Measurements from ENCODE around the gene SNN.

Gene SNN

DNA sequence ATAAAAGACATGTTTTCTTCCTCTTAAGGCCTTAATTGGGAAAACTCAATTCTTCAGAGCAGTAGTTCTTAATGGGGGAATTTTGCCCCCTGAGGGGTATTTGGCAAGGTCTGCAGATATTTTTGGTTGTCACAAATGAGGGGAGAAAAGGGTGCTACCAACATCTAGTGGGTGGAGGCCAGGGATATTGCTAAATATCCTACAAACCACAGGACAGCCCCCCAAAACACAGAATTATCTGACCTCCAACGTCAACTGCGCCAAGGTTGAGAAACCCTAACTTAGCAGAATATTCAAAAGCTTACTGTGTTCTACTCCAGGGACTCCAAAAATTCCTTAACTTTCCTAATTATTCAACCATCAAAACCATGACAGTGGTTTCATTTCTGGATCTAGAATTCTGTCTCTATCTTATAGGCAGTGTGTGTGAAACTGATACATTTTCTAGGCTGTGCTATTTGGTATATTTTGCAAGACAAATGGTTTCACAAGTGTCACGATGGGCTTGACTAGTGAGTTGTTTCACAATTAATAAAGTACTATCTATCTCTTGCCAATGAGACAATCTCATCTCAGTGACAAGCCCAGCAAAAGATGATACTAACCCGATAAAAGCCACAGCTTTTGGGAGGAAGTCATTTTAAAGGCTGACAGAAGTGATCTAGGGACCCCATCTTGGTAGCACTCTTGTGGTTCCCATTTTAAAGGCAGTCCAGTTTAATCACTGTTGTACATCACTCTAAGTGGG, 59.7 kb downstream of the SNN start:
- no peak for FAIRE-seq
- DNase-seq (ENCODE audit: insufficient read length, low spot score): no peak

Data from HTR-8/SVneo (cell line).